Astrocyte (in vitro differentiated cells and primary cell): Measurements from ENCODE around the gene ISY1.

Source experiments
- CTCF ChIP-seq: IDR thresholded peaks from 2 replicates; pipeline ENCODE4 v1.5.1; 2011; ENCODE audit warnings: low read depth, mild to moderate bottlenecking, inconsistent platforms, low read length, moderate library complexity; ENCODE audit not compliant: insufficient read depth
- EZH2 ChIP-seq: IDR thresholded peaks from 2 replicates; pipeline ENCODE4 v1.6.1; 2012; ENCODE audit warnings: mild to moderate bottlenecking, low read length, inconsistent platforms; ENCODE audit not compliant: insufficient read depth

GRCh38 chr3:129106320-129106719, 54.5 kb downstream of the ISY1 start:
- TF ChIP-seq CTCF (no peak), EZH2 (no peak)
